GM23338 (cell line): ENCODE data around the gene TRIM28. TPM values are rescaled to one million over a fixed set of nuclear protein-coding genes. Genes with fewer than 3 reads are reported as not detected.

Experiments used
- ATAC-seq: fragments of 200-7000 bp; cut with Tn5 transposase; 3 replicates; pipeline ENCODE4 v1.9.1; 2020
- DNase-seq: peaks from one replicate; pipeline ENCODE4 v3.0.0-alpha.2; 2015; ENCODE audit warnings: low spot score
- H2AFZ ChIP-seq: fragments of 200-600 bp; sonication (generic); 2 replicates; pipeline ENCODE4 v1.8.0; 2016; ENCODE audit warnings: antibody characterized with exemption, mild to moderate bottlenecking, moderate library complexity
- H3F3A ChIP-seq: fragments of 200-600 bp; sonication (generic); replicated peaks from 2 replicates; pipeline ENCODE4 v1.8.0; 2017; ENCODE audit warnings: antibody characterized with exemption, mixed run types, low read depth
- H3K27ac ChIP-seq: fragments of 200-600 bp; sonication (generic); 2 replicates; pipeline ENCODE4 v1.6.1; 2016; ENCODE audit warnings: low read depth
- H3K27me3 ChIP-seq: fragments of 200-600 bp; sonication (generic); 2 replicates; pipeline ENCODE4 v1.8.0; 2016; ENCODE audit warnings: mild to moderate bottlenecking, mixed run types, moderate library complexity; ENCODE audit not compliant: insufficient read depth
- H3K36me3 ChIP-seq: fragments of 200-600 bp; sonication (generic); 2 replicates; pipeline ENCODE4 v1.8.0; 2016; ENCODE audit warnings: mild to moderate bottlenecking; ENCODE audit not compliant: insufficient read depth
- H3K4me1 ChIP-seq: fragments of 200-600 bp; sonication (generic); 2 replicates; pipeline ENCODE4 v1.8.0; 2016; ENCODE audit warnings: mild to moderate bottlenecking, moderate library complexity; ENCODE audit not compliant: insufficient read depth
- H3K4me2 ChIP-seq: fragments of 200-600 bp; sonication (generic); 2 replicates; pipeline ENCODE4 v1.7.1; 2017; ENCODE audit warnings: mixed run types
- H3K4me3 ChIP-seq: fragments of 200-600 bp; sonication (generic); 2 replicates; pipeline ENCODE4 v1.6.1; 2016; ENCODE audit warnings: mixed run types
- H3K79me2 ChIP-seq: fragments of 200-600 bp; sonication (generic); replicated peaks from 2 replicates; pipeline ENCODE4 v1.8.0; 2017; ENCODE audit warnings: mild to moderate bottlenecking; ENCODE audit not compliant: insufficient read depth
- H3K9me2 ChIP-seq: fragments of 200-600 bp; sonication (generic); 2 replicates; pipeline ENCODE4 v1.8.0; 2017; ENCODE audit not compliant: insufficient read depth
- H4K20me1 ChIP-seq: fragments of 200-600 bp; sonication (generic); replicated peaks from 2 replicates; pipeline ENCODE4 v1.8.0; 2017; ENCODE audit warnings: mild to moderate bottlenecking; ENCODE audit not compliant: insufficient read depth
- H3K27ac Mint-ChIP-seq: 2 replicates; pipeline ENCODE4 v1.8.0; 2020; ENCODE audit warnings: inconsistent platforms, mild to moderate bottlenecking, moderate library complexity, mixed read lengths
- H3K27me3 Mint-ChIP-seq: 3 replicates; pipeline ENCODE4 v1.8.0; 2022; ENCODE audit warnings: low read depth, mild to moderate bottlenecking, moderate library complexity, mixed read lengths, inconsistent platforms; ENCODE audit not compliant: insufficient read depth, poor library complexity
- H3K36me3 Mint-ChIP-seq: 3 replicates; pipeline ENCODE4 v1.8.0; 2021; ENCODE audit warnings: low read depth, mild to moderate bottlenecking, inconsistent platforms, moderate library complexity, mixed read lengths
- H3K4me1 Mint-ChIP-seq: 3 replicates; pipeline ENCODE4 v1.8.0; 2020; ENCODE audit warnings: mild to moderate bottlenecking, inconsistent platforms, mixed read lengths
- H3K4me3 Mint-ChIP-seq: 3 replicates; pipeline ENCODE4 v1.8.0; 2021; ENCODE audit warnings: moderate library complexity, mild to moderate bottlenecking, inconsistent platforms, mixed read lengths
- H3K9me3 Mint-ChIP-seq: 3 replicates; pipeline ENCODE4 v1.8.0; 2020; ENCODE audit warnings: moderate library complexity, mild to moderate bottlenecking, inconsistent platforms, mixed read lengths
- CREB1 ChIP-seq: fragments of 250-450 bp; sonication (Bioruptor Pico); IDR thresholded peaks from 2 replicates; pipeline ENCODE4 v1.5.0; 2020; ENCODE audit warnings: low read depth, mild to moderate bottlenecking, moderate library complexity
- ETS1 ChIP-seq: IDR thresholded peaks from 2 replicates; pipeline ENCODE4 v1.6.1; 2016; ENCODE audit warnings: antibody characterized with exemption
- EZH2 ChIP-seq: fragments of 200-600 bp; sonication (generic); IDR thresholded peaks from one replicate; pipeline ENCODE4 v1.8.0; 2017; ENCODE audit warnings: antibody characterized with exemption, mild to moderate bottlenecking, low read depth; ENCODE audit not compliant: unreplicated experiment
- EZH2phosphoT487 ChIP-seq: fragments of 200-600 bp; sonication (generic); IDR thresholded peaks from one replicate; pipeline ENCODE4 v1.8.1; 2018; ENCODE audit warnings: antibody characterized with exemption; ENCODE audit not compliant: unreplicated experiment
- JUNB ChIP-seq: IDR thresholded peaks from one replicate; pipeline ENCODE4 v1.6.1; 2016; ENCODE audit warnings: antibody characterized with exemption; ENCODE audit not compliant: unreplicated experiment
- NANOG ChIP-seq: IDR thresholded peaks from 2 replicates; pipeline ENCODE4 v1.6.1; 2016; ENCODE audit warnings: antibody characterized with exemption, borderline replicate concordance
- POLR2AphosphoS5 ChIP-seq: IDR thresholded peaks from 2 replicates; pipeline ENCODE4 v1.6.1; 2016; ENCODE audit warnings: antibody characterized with exemption, low read depth
- REST ChIP-seq: IDR thresholded peaks from one replicate; pipeline ENCODE4 v1.6.1; 2018; ENCODE audit warnings: antibody characterized with exemption; ENCODE audit not compliant: unreplicated experiment
- STAT1 ChIP-seq: IDR thresholded peaks from one replicate; pipeline ENCODE4 v1.6.1; 2016; ENCODE audit warnings: antibody characterized with exemption; ENCODE audit not compliant: unreplicated experiment
- ZNF114 ChIP-seq: fragments of 250-450 bp; sonication (Bioruptor Pico); IDR thresholded peaks from 2 replicates; pipeline ENCODE4 v1.5.0; 2020; ENCODE audit warnings: mild to moderate bottlenecking, moderate library complexity
- ZNF331 ChIP-seq: fragments of 250-450 bp; sonication (Bioruptor Pico); IDR thresholded peaks from 2 replicates; pipeline ENCODE4 v1.5.0; 2020; ENCODE audit warnings: low read depth, mild to moderate bottlenecking, moderate library complexity
- polyA plus RNA-seq: library from polyadenylated mRNA; unstranded; fragments of >200 nt; fragmentation: Nextera tagmentation; extraction: Ambion mirVana; gene quantifications from 2 replicates; pipeline ENCODE4 v1.2.1, GENCODE V29; 2016
- total RNA-seq: library from RNA; depleted of rRNA; stranded (reverse); fragments of >200 nt; shearing (Covaris generic); gene quantifications from 2 replicates; pipeline ENCODE4 v1.2.3, GENCODE V29; 2014
- TF ChIP-seq, protein P1 (sequence below), 2 experiments: fragments of 200-600 bp in 1 of 2; sonication (generic) in 1 of 2; conservative IDR thresholded peaks; 2 replicates each; pipeline versions ENCODE4 v1.5.1 to v1.6.1; 2016 to 2017; ENCODE audit warnings: antibody characterized with exemption in 2 of 2, low read depth in 2 of 2, mild to moderate bottlenecking in 2 of 2, moderate library complexity in 1 of 2
- TF ChIP-seq, protein P2 (sequence below): fragments of 250-450 bp; sonication (Bioruptor Pico); IDR thresholded peaks from 2 replicates; pipeline ENCODE4 v1.5.0; 2020; ENCODE audit warnings: mild to moderate bottlenecking, moderate library complexity

Gene TRIM28
- total and polyA plus RNA-seq, 2 experiments from 2014 or later: 920 to 1,430 TPM

GRCh38 chr19:58511353-58512208, 32.3 kb upstream of the TRIM28 start, which contains the start of gene SLC27A5:
Gene SLC27A5, minus strand, starts transcription at chr19:58511992. Its CDS starts 37 bp downstream, at chr19:58511955.
- no peak within 1 kb of the TSS for H2AFZ ChIP-seq
- no peak within 1 kb of the TSS for H3K4me3 ChIP-seq
- TF ChIP-seq EZH2 (no peak), EZH2phosphoT487 (no peak), NANOG (no peak), CREB1 (CRISPR knock-in tag) (no peak), POLR2AphosphoS5 (no peak), ZNF114 (CRISPR knock-in tag) (no peak), ZNF331 (CRISPR knock-in tag) (no peak), REST (no peak), JUNB (no peak), STAT1 (no peak), ETS1 (no peak)
- TF ChIP-seq, protein P1, sequence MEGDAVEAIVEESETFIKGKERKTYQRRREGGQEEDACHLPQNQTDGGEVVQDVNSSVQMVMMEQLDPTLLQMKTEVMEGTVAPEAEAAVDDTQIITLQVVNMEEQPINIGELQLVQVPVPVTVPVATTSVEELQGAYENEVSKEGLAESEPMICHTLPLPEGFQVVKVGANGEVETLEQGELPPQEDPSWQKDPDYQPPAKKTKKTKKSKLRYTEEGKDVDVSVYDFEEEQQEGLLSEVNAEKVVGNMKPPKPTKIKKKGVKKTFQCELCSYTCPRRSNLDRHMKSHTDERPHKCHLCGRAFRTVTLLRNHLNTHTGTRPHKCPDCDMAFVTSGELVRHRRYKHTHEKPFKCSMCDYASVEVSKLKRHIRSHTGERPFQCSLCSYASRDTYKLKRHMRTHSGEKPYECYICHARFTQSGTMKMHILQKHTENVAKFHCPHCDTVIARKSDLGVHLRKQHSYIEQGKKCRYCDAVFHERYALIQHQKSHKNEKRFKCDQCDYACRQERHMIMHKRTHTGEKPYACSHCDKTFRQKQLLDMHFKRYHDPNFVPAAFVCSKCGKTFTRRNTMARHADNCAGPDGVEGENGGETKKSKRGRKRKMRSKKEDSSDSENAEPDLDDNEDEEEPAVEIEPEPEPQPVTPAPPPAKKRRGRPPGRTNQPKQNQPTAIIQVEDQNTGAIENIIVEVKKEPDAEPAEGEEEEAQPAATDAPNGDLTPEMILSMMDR (conservative IDR thresholded peaks at IDR 0.05; ENCODE audit: low read depth in 2 of 2): no peak
- TF ChIP-seq, protein P2, sequence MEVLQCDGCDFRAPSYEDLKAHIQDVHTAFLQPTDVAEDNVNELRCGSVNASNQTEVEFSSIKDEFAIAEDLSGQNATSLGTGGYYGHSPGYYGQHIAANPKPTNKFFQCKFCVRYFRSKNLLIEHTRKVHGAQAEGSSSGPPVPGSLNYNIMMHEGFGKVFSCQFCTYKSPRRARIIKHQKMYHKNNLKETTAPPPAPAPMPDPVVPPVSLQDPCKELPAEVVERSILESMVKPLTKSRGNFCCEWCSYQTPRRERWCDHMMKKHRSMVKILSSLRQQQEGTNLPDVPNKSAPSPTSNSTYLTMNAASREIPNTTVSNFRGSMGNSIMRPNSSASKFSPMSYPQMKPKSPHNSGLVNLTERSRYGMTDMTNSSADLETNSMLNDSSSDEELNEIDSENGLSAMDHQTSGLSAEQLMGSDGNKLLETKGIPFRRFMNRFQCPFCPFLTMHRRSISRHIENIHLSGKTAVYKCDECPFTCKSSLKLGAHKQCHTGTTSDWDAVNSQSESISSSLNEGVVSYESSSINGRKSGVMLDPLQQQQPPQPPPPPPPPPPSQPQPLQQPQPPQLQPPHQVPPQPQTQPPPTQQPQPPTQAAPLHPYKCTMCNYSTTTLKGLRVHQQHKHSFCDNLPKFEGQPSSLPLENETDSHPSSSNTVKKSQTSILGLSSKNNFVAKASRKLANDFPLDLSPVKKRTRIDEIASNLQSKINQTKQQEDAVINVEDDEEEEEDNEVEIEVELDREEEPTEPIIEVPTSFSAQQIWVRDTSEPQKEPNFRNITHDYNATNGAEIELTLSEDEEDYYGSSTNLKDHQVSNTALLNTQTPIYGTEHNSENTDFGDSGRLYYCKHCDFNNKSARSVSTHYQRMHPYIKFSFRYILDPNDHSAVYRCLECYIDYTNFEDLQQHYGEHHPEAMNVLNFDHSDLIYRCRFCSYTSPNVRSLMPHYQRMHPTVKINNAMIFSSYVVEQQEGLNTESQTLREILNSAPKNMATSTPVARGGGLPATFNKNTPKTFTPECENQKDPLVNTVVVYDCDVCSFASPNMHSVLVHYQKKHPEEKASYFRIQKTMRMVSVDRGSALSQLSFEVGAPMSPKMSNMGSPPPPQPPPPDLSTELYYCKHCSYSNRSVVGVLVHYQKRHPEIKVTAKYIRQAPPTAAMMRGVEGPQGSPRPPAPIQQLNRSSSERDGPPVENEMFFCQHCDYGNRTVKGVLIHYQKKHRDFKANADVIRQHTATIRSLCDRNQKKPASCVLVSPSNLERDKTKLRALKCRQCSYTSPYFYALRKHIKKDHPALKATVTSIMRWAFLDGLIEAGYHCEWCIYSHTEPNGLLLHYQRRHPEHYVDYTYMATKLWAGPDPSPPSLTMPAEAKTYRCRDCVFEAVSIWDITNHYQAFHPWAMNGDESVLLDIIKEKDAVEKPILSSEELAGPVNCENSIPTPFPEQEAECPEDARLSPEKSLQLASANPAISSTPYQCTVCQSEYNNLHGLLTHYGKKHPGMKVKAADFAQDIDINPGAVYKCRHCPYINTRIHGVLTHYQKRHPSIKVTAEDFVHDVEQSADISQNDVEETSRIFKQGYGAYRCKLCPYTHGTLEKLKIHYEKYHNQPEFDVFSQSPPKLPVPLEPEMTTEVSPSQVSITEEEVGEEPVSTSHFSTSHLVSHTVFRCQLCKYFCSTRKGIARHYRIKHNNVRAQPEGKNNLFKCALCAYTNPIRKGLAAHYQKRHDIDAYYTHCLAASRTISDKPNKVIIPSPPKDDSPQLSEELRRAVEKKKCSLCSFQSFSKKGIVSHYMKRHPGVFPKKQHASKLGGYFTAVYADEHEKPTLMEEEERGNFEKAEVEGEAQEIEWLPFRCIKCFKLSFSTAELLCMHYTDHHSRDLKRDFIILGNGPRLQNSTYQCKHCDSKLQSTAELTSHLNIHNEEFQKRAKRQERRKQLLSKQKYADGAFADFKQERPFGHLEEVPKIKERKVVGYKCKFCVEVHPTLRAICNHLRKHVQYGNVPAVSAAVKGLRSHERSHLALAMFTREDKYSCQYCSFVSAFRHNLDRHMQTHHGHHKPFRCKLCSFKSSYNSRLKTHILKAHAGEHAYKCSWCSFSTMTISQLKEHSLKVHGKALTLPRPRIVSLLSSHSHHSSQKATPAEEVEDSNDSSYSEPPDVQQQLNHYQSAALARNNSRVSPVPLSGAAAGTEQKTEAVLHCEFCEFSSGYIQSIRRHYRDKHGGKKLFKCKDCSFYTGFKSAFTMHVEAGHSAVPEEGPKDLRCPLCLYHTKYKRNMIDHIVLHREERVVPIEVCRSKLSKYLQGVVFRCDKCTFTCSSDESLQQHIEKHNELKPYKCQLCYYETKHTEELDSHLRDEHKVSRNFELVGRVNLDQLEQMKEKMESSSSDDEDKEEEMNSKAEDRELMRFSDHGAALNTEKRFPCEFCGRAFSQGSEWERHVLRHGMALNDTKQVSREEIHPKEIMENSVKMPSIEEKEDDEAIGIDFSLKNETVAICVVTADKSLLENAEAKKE (CRISPR knock-in tag): no peak
- peaks cover 12% of the 10 kb centered on the region for H3K9me3 Mint-ChIP-seq
- DNase-seq (no peak), ATAC-seq (no peak)
- H3K4me1 ChIP-seq: peaks cover 17% of the 10 kb centered on the region
- H3K79me2 ChIP-seq: peaks cover 3% of the 10 kb centered on the region; the same call in 1 of the 2 replicates
- H3K36me3 Mint-ChIP-seq: peaks cover 19% of the 10 kb centered on the region
- no peaks in the 10 kb centered on the region for H4K20me1 ChIP-seq
- H3K4me3 Mint-ChIP-seq: no peak within 1 kb of the TSS
- H3K9me2 ChIP-seq: no peaks in the 10 kb centered on the region
- H3K36me3 ChIP-seq: no peaks in the 10 kb centered on the region
- peaks cover 29% of the 10 kb centered on the region for H3K27me3 Mint-ChIP-seq
- H3K27ac ChIP-seq: no peak within 1 kb of the TSS
- peaks cover 3% of the 10 kb centered on the region; the same call in 1 of the 2 replicates for H3F3A ChIP-seq
- no peaks in the 10 kb centered on the region for H3K27me3 ChIP-seq
- H3K4me1 Mint-ChIP-seq: peaks cover 18% of the 10 kb centered on the region
- no peak within 1 kb of the TSS for H3K4me2 ChIP-seq
- no peak within 1 kb of the TSS for H3K27ac Mint-ChIP-seq
